ENCODE results near the gene SCN5A.

- TF ChIP-seq POLR2AphosphoS5 (IDR thresholded peaks at IDR 0.05) = no peak
- TF ChIP-seq CTCF (IDR thresholded peaks at IDR 0.05) = no peak
- no peak for TF ChIP-seq POLR2A (IDR thresholded peaks at IDR 0.05)
Observed at GRCh38 chr3:38582316-38582715, 67.2 kb downstream of the SCN5A start.
